K562 (cell line): ENCODE measurements around the gene ARMC6. TPM values are rescaled to one million over a fixed set of nuclear protein-coding genes. Genes with fewer than 3 reads are reported as not detected.

Experiments used
- ATAC-seq: fragments of 200-7000 bp; cut with Tn5 transposase; 3 replicates; pipeline ENCODE4 v1.9.1; 2020; ENCODE audit warnings: moderate library complexity
- BruUV-seq: library from RNA; stranded (reverse); fragments of 400-500 nt; replicated peaks from 2 replicates; lab custom pipeline; 2021; lab: Mats Ljungman, UMichigan
- CTCF ChIA-PET: fragments of 300-600 bp; formaldehyde crosslinking; extraction: SDS; loops from one replicate; lab custom pipeline; 2021; ENCODE audit warnings: low intra/inter-chr PET ratio; lab: Yijun Ruan, JAX
- POLR2A ChIA-PET: fragments of 300-600, 350-650 bp; sonication (Branson Sonifier 250); formaldehyde crosslinking; extraction: SDS; loops from one replicate; lab custom pipeline; 2021; ENCODE audit warnings: antibody characterized with exemption, inconsistent platforms; lab: Yijun Ruan, JAX
- DNase-seq, 4 experiments: peaks; one replicate each; pipeline versions ENCODE4 v3.0.0 to v3.0.0-alpha.2; 2011 to 2018; ENCODE audit warnings: low spot score in 3 of 4, mixed read lengths in 3 of 4; ENCODE audit errors: extremely low read depth in 1 of 4
- FAIRE-seq: peaks from 2 replicates; lab custom pipeline; 2011; peaks lifted over from hg19 to GRCh38; lab: Jason Lieb, UNC
- H2AFZ ChIP-seq: 2 replicates; pipeline ENCODE4 v1.6.0; 2011; ENCODE audit warnings: low read depth, low read length, control low read depth, inconsistent platforms
- H3K27ac ChIP-seq: fragments of 200-600 bp; 3 replicates; pipeline ENCODE4 v1.8.0; 2011; ENCODE audit warnings: low read depth, mild to moderate bottlenecking, control low read depth, inconsistent platforms, low read length, moderate library complexity, mixed read lengths; ENCODE audit errors: extremely low read depth
- H3K27me3 ChIP-seq, 2 experiments: fragments of 300-600 bp in 1 of 2; 2 replicates in 1 of 2; 3 replicates in 1 of 2; pipeline versions ENCODE4 v1.6.0 to v1.8.0; 2011; ENCODE audit warnings: inconsistent platforms in 2 of 2, low read length in 2 of 2, mild to moderate bottlenecking in 1 of 2, mixed read lengths in 1 of 2, moderate library complexity in 1 of 2; ENCODE audit not compliant: control insufficient read depth in 2 of 2, insufficient read depth in 2 of 2
- H3K36me3 ChIP-seq: fragments of 300-600 bp; 3 replicates; pipeline ENCODE4 v1.8.0; 2011; ENCODE audit warnings: mild to moderate bottlenecking, low read length, inconsistent platforms; ENCODE audit not compliant: control insufficient read depth, insufficient read depth
- H3K4me1 ChIP-seq, 2 experiments: fragments of 200-600 bp in 1 of 2; replicated peaks in 1 of 2; 2 replicates in 1 of 2; 3 replicates in 1 of 2; pipeline versions ENCODE4 v1.5.1 to v1.8.0; 2011; ENCODE audit warnings: inconsistent platforms in 2 of 2, low read length in 2 of 2, mild to moderate bottlenecking in 1 of 2, mixed read lengths in 1 of 2, moderate library complexity in 1 of 2; ENCODE audit not compliant: control insufficient read depth in 2 of 2, insufficient read depth in 2 of 2
- H3K4me2 ChIP-seq: 2 replicates; pipeline ENCODE4 v1.6.1; 2011; ENCODE audit warnings: low read length, control low read depth, inconsistent platforms, mixed read lengths; ENCODE audit not compliant: insufficient read depth
- H3K4me3 ChIP-seq: fragments of 200-600 bp; sonication (generic), shearing (Covaris generic); 2 replicates; pipeline ENCODE4 v1.5.1; 2016; ENCODE audit warnings: control low read depth, inconsistent platforms
- H3K79me2 ChIP-seq: fragments of 200-600 bp; 3 replicates; pipeline ENCODE4 v1.8.0; 2011; ENCODE audit warnings: low read length, inconsistent platforms; ENCODE audit not compliant: control insufficient read depth, insufficient read depth
- H3K9ac ChIP-seq, 2 experiments: 2 replicates each; pipeline versions ENCODE4 v1.6.0 to v1.6.1; 2011; ENCODE audit warnings: low read depth in 2 of 2, low read length in 2 of 2, control low read depth in 1 of 2, inconsistent platforms in 1 of 2, mild to moderate bottlenecking in 1 of 2, mixed read lengths in 1 of 2; ENCODE audit not compliant: insufficient read depth in 1 of 2
- H3K9me1 ChIP-seq: one replicate; pipeline ENCODE4 v1.6.0; 2011; ENCODE audit warnings: inconsistent platforms, mild to moderate bottlenecking, low read length, moderate library complexity; ENCODE audit not compliant: control insufficient read depth, insufficient read depth
- H3K9me3 ChIP-seq: replicated peaks from 2 replicates; pipeline ENCODE4 v1.5.1; 2011; ENCODE audit warnings: low read depth, low read length, inconsistent platforms; ENCODE audit not compliant: control insufficient read depth, insufficient read depth
- H4K20me1 ChIP-seq: replicated peaks from 2 replicates; pipeline ENCODE4 v1.6.1; 2011; ENCODE audit warnings: low read length, inconsistent platforms, mixed read lengths; ENCODE audit not compliant: control insufficient read depth, insufficient read depth
- ATF4 ChIP-seq: fragments of 450-650 bp; formaldehyde crosslinking; IDR thresholded peaks from 2 replicates; pipeline ENCODE4 v1.4.0; 2022; ENCODE audit warnings: mild to moderate bottlenecking, moderate library complexity
- CEBPG ChIP-seq, 3 experiments: fragments of 200-800 bp in 1 of 3; sonication (Bioruptor generic) in 1 of 3; sonication (generic) in 1 of 3; formaldehyde crosslinking in 1 of 3; IDR thresholded peaks in 2 of 3; conservative IDR thresholded peaks in 1 of 3; 2 replicates each; pipeline versions ENCODE4 v1.6.1 to v1.8.0; 2016 to 2022; ENCODE audit warnings: missing compliant biosample characterization in 2 of 3, missing genetic modification characterization in 2 of 3, mild to moderate bottlenecking in 1 of 3, missing genetic modification reagents in 1 of 3
- DACH1 ChIP-seq: fragments of 450-650 bp; IDR thresholded peaks from 2 replicates; pipeline ENCODE4 v1.6.1; 2018; ENCODE audit not compliant: partially characterized antibody
- POLR2G ChIP-seq: fragments of 200-400 bp; formaldehyde crosslinking; IDR thresholded peaks from 2 replicates; pipeline ENCODE4 v1.6.1; 2017; ENCODE audit warnings: low read depth, mild to moderate bottlenecking, antibody characterized with exemption, low read length, moderate library complexity
- SPI1 ChIP-seq: IDR thresholded peaks from 2 replicates; pipeline ENCODE4 v1.6.1; 2011; ENCODE audit warnings: low read depth, low read length, control low read depth, borderline replicate concordance
- TCF7 ChIP-seq: sonication (generic); IDR thresholded peaks from 2 replicates; pipeline ENCODE4 v1.6.1; 2016; ENCODE audit warnings: antibody characterized with exemption, borderline replicate concordance
- ZBTB17 ChIP-seq: fragments of 450-650 bp; formaldehyde crosslinking; IDR thresholded peaks from 2 replicates; pipeline ENCODE4 v1.4.0; 2020; ENCODE audit warnings: mild to moderate bottlenecking
- WGBS: fragments of 100-300 bp; shearing (Covaris generic); methylation state at CpG from one replicate; pipeline ENCODE4 v1.1.6; 2016; ENCODE audit warnings: low coverage, mixed read lengths; ENCODE audit not compliant: insufficient coverage; ENCODE audit errors: missing lambda C conversion rate; 5-methylcytosine and 5-hydroxymethylcytosine counted together
- in situ Hi-C: fragments of 300-500 bp; cut with MboI; formaldehyde crosslinking; loops from 4 replicates; pipeline ENCODE4 v1.15.0; 2018; ENCODE audit warnings: inconsistent platforms, mixed read lengths
- intact Hi-C: fragments of 100-400 bp; cut with micrococcal nuclease; formaldehyde crosslinking; loops from 2 replicates; pipeline ENCODE4 v1.14.2; 2022
- polyA plus RNA-seq, 8 experiments: library from polyadenylated mRNA; depleted of rRNA in 4 of 8; stranded (reverse) in 5 of 8; unstranded in 3 of 8; fragments of >200 nt; fragmentation: Nextera tagmentation in 2 of 8; fragmentation: Illumina TruSeq in 1 of 8; extraction: Ambion mirVana in 2 of 8; extraction: Trizol in 1 of 8; gene quantifications; 2 replicates each; pipeline versions ENCODE4 v1.2.1 to v1.2.3, GENCODE V29; 2011 to 2014; ENCODE audit warnings: inconsistent platforms in 1 of 8, missing spikeins in 1 of 8
- total RNA-seq, 7 experiments: library from RNA; depleted of rRNA in 6 of 7; stranded (reverse); fragments of >200 nt in 6 of 7; fragmentation: Illumina TruSeq in 2 of 7; extraction: Trizol in 2 of 7; gene quantifications; 2 replicates each; pipeline versions ENCODE4 v1.2.1 to v1.2.3, GENCODE V29; 2011 to 2021; ENCODE audit warnings: low replicate concordance in 1 of 7
- TF ChIP-seq, protein P1 (sequence below): fragments of 250-450 bp; sonication (Bioruptor Pico); IDR thresholded peaks from 2 replicates; pipeline ENCODE4 v1.8.0; 2021; ENCODE audit warnings: borderline replicate concordance, mild to moderate bottlenecking, moderate library complexity; ENCODE audit not compliant: poor library complexity, severe bottlenecking

Gene ARMC6
- total and polyA plus RNA-seq, 9 of the 15 experiments (the other 6 are each of a cell fraction or from before 2014, with no cell fraction given), result 2.1 to 93.4 (median 63.6) TPM

DNA sequence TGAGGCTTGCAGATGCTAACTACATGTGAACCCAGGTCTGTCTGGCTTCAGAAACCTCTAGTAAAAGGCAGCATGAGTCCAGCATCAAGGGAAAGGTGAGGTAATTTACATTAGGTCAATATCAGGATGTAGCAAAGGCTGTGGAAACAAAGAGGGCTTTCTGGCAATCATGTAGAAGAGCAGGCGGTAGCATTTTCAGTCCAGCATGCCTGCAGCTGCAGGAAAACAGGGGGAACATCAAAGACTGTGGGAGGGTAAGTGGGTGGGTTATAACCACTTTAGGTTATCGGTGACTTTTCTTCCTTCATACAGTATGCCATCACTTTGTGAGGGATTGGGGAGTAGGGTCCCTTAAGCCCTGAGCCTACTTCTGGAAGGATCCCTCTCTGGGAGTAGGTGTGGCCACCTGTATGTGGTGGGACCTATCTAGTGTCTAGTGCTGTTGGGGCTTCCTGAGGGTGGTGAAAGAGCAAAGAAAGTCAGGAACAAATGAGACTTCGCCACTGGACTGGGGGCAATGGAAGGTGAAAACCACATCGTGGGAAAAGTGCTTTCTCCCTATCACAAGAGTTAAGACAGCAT, 10.9 kb upstream of the ARMC6 start:
- peaks cover 80% of the 10 kb centered on the region for H3K79me2 ChIP-seq
- H3K9ac ChIP-seq, result no peak overlapping the region
- H3K36me3 ChIP-seq, result peaks cover 88% of the 10 kb centered on the region
- no peaks in the 10 kb centered on the region for H3K4me1 ChIP-seq
- no peak overlapping the region for H3K4me2 ChIP-seq
- ChIA-PET POLR2A (interaction anchor here (1.1 kb wide), 1 partner anchor 35 kb away, joined by 3 read pairs; no protein-coding TSS in a partner anchor), CTCF (no interaction called here)
- ATAC-seq (no peak; the same call in 1 of the 3 replicates), DNase-seq (no peak), FAIRE-seq (no peak)
- H3K27me3 ChIP-seq, result no peaks in the 10 kb centered on the region
- H3K9me1 ChIP-seq, result no peaks in the 10 kb centered on the region
- H4K20me1 ChIP-seq, result peaks cover 26% of the 10 kb centered on the region
- no peak overlapping the region for H2AFZ ChIP-seq
- in situ Hi-C loops (no loop called here), intact Hi-C loops (no loop called here)
- H3K9me3 ChIP-seq, result no peaks in the 10 kb centered on the region
- H3K4me3 ChIP-seq, result no peak overlapping the region
- BruUV-seq, result no TSS peak
- H3K27ac ChIP-seq, result no peak overlapping the region
- 84% methylated on average over 4 of the region's 4 CpGs for WGBS
- TF ChIP-seq SPI1 (no peak), POLR2G (no peak), CEBPG (CRISPR knock-in tag; IDR thresholded peaks at IDR 0.05) (no peak), CEBPG (tag; conservative IDR thresholded peaks at IDR 0.05 in 1 of 2, IDR thresholded peaks at IDR 0.05 in 1 of 2) (no peak), ZBTB17 (CRISPR knock-in tag) (no peak), DACH1 (no peak), ATF4 (CRISPR knock-in tag) (no peak), TCF7 (no peak)
- TF ChIP-seq, protein P1, sequence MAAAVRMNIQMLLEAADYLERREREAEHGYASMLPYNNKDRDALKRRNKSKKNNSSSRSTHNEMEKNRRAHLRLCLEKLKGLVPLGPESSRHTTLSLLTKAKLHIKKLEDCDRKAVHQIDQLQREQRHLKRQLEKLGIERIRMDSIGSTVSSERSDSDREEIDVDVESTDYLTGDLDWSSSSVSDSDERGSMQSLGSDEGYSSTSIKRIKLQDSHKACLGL, result no peak
